GM19455 (cell line): ENCODE data around the gene KCNK4.

ENCODE experiments used
- ATAC-seq: cut with Tn5 transposase; IDR thresholded peaks from one replicate; pipeline ENCODE4 v1.9.1; 2021; ENCODE audit not compliant: unreplicated experiment

The KCNK4 gene

GRCh38 chr11:64291262-64291751 is at the start of gene KCNK4:
TSS of gene KCNK4 (plus strand) at chr11:64291302. CDS start at chr11:64293019, 1,717 bp downstream.
- no peak for ATAC-seq

GRCh38 chr11:64241491-64242374 is 49.4 kb upstream of the KCNK4 start:
- ATAC-seq: peak; percentile 4

DNA sequence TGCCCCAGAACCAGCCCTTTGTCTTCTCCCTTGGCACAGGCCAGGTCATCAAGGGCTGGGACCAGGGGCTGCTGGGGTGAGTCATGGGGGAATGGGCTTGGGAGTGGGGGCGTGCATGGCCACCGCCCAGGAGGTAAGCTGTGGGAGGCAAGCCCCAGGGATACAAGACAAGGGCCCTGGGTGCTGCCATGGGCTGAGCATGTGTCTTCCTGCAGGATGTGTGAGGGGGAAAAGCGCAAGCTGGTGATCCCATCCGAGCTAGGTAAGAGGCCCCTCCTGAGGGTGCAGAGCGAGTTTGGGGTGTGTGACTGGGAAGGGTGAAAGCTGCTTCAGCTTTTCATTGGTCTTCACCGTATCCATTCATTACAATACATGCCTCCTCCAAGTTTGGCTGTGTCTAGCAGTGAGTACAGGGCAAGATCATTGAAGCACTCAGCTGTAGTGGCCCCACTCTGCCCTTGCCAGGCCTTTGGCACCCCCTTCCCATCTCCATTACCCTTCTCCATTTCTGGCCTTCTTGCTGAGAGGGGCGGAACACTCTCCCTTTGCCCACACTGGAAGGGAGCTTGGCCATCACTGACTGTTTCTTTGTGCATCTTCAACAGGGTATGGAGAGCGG is 47.8 kb upstream of the KCNK4 start:
- ATAC-seq: no peak

DNA sequence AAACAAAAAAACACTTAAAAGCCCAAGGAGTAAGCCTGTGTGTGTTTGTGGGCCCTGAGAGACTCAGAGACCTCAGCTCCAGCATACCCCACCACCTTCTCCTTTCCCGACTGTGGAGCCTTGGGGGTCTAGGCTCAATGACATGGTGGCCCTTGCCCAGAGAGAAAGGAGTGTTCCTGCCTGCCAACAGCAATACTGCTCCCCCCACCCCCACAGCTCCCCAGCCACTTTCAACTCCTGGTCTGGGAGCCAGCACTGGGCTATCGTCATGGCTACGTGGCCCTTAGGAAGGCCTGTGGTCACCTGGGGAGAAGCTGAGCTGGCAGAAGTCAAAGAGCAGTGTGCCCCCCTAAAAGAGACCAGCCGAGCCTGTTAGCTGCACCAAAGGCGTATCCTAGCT is 47.0 kb upstream of the KCNK4 start:
- no peak for ATAC-seq

DNA sequence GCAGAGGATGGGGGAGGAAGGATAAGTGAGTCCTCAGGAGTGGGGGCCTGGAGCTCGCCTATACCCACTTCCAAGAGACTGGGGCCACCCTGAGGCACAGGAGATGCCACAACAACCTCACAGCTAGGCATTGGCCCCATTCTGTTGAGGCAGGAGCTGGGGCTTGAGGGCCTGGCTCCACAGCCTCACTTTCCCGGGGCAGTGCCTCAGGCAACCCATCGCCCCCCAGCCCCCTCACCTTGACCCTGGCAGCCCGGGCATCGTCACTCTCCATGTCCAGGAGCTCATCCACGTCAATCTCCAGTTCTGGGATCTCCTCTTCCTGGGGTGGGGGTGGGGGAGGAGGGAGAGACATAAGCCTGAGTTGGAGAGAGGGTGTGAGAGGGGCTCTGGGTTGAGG is 46.1 kb upstream of the KCNK4 start:
- no peak for ATAC-seq

- no peak for ATAC-seq
Observed at GRCh38 chr11:64245401-64245796, 45.7 kb upstream of the KCNK4 start.

GRCh38 chr11:64245797-64246620 is 45.1 kb upstream of the KCNK4 start:
- no peak for ATAC-seq

DNA sequence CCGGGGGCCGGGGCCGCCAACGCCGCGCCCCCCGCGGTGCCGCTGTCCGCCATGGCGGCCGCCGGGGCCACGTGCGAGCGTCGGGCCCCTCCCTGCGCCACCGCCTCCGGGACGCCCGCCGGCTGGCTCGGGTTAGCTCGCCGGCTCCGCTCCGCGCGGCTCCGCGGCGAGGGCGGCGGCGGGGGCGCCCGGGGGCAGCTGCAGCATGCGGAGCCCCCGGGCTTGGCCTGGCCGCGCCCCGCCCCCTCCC is 44.6 kb upstream of the KCNK4 start:
- peak; percentile 6 for ATAC-seq

GRCh38 chr11:64246871-64247728 is 44.0 kb upstream of the KCNK4 start, which contains the start of gene PPP1R14B:
TSS of gene PPP1R14B (minus strand) at chr11:64246943. CDS start at chr11:64246673, 270 bp downstream.
- ATAC-seq: peak; percentile 42

DNA sequence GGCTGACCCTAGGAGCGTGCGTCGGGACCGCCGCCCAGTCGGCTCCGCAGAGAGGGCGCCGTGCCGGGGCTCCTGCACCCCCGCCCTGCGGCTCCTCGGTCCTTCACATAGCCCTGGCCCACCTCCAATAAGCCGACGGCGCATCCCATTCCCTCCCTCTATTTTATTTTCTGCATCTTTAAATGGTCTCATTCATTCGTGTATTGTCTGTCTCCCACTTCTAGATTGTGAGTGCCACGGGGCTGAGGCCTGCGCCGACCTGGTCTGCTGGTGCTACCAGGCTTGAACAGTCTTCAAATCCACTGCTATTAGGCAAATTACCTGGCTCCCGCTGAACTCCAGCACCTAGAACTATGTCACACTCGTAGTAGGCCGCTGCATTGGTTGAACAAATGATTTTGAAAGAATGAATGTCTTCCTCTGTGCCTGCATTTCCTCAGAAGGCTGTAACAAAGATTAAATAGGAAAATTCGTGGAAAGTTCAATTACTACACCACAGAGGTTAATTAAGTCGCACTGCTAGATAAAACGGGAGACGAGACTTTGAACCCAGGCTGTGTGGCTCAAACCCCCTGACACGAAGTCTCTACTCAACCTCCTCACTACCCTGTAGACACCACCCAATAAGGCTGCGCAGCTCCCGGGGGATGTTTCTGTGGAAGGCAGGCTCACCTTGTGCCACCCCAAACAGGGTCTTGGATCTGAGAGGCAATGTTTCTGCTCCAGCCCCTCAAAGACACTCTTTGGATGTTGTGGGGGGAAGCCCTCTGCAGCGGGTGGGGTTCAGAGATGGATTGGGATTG is 43.2 kb upstream of the KCNK4 start:
- ATAC-seq: no peak

- no peak for ATAC-seq
Observed at GRCh38 chr11:64248578-64248977, 42.5 kb upstream of the KCNK4 start.

GRCh38 chr11:64249038-64249437 is 42.1 kb upstream of the KCNK4 start:
- ATAC-seq: no peak

DNA sequence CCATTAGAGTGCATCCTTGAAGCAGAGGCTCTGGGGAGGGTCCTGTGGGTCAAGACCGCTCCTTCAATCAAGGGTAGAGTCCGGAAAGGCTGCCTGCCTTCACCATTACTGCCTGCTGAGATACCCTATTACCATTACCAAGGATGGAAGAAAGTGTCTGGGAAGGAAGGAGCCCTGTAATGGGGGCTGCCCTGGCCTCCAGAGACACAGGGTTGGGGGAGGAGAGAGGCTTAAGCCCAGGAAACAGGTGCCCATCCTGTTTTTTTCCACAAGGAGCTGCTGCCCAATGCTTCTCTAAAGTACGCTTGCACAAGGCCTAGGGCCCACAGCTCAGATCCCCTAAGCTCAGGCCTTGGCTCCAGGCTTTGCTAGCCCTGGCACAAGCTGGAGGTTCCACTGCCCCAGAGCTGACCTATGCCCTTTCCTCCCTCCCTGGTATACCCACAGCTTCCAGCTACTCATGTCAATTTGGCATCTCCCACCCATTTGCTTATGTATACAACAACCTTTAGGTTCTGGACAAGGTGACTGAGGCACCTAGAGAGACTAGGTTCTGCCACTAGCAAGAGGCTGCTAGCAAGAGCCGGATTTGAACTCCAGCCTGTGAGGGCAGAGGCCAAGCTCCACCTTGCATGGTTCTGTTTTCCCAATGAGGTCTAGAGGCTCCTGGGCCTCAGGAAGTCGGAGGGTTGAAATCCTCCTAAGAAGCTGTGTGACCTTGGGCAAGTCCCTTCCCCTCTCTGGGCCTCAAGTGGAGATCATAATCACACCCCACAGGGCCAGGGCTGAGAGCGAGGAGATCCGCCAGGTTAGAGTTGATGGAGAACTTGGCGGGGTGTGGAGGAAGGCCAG is 41.3 kb upstream of the KCNK4 start:
- no peak for ATAC-seq

- no peak for ATAC-seq
Observed at GRCh38 chr11:64250415-64251015, 40.6 kb upstream of the KCNK4 start.

GRCh38 chr11:64251016-64251752 is 39.9 kb upstream of the KCNK4 start, which contains the start of gene PLCB3:
TSS of gene PLCB3 (plus strand) at chr11:64251530. CDS start at chr11:64251650, 120 bp downstream.
- ATAC-seq: no peak

DNA sequence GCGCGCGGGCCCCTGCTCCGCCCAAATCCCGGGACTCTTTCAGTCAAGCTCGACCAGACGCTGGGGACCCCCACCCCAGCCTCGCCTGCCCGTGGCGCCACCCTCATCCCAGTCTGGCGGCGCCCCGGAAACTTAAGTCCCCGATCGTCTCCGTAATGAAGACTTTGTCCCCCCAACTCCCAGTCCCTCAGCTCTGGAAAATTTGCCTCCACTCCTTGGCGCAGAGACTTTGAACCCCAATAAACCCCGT is 39.4 kb upstream of the KCNK4 start:
- no peak for ATAC-seq

DNA sequence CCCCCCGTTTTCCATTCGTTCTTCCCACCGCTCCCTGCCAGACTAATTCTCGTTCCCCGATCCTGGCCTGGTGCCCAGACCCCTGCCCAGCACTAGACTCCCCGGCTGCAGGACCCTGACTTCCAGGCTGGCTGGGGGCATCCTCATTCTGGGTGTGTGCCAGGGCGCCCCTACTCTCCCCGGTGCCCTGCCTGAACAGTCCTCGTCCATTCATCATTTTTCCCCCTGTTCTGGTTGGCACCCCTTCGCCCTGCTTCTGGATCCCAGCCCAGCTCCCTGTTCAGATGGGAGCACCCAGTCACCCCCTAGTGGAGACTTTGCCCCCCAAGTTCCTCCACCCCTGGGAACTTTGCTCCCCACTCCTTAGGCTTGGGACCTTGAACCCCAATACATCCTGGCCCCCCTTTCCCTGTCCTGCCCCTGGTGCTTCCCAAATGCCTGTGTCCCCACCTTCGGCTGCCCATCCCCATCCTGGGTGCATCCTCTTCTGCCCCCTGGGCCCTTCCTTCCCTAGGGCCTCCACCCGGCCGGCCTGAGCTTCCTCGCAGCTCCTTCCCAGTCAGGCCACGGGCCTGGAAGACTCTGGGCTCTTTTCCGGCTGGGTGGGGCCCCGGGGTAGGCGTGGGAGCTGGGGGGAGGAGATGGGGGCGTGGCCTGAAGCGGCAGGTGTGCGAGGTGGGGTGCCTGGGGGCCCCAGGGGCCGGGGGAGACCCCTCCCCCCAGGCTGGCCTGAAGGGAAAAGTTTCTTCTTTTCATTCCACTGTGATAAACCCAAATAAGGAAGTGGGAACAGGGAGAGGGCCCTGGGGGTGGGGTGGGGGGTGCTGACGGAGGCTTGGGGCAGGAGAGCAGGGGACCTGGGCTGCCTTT is 38.9 kb upstream of the KCNK4 start:
- no peak for ATAC-seq
